Esophagus squamous epithelium (tissue), 5 donors: ENCODE data around the gene UGT1A6. TPM values are rescaled to one million over a fixed set of nuclear protein-coding genes. Genes with fewer than 3 reads are reported as not detected.

Experiments
- DNase-seq: peaks from one replicate; lab custom pipeline; 2025; lab: John Stamatoyannopoulos, UW
- H3K27ac ChIP-seq, 4 donors: fragments of 200-600 bp; sonication (generic); one replicate each; pipeline ENCODE4 v1.5.1; 2016 to 2019; ENCODE audit warnings: mild to moderate bottlenecking in 1 of 4
- H3K27me3 ChIP-seq, 4 donors: fragments of 200-600 bp; sonication (generic); 1 replicate in 3 of 4; 2 replicates in 1 of 4; pipeline versions ENCODE4 v1.5.1 to v1.6.0; 2017 to 2021; ENCODE audit warnings: antibody characterized with exemption in 1 of 4
- H3K36me3 ChIP-seq, 3 donors: fragments of 200-600 bp; sonication (generic); one replicate each; pipeline ENCODE4 v1.5.1; 2016 to 2019
- H3K4me1 ChIP-seq, 3 donors: fragments of 200-600 bp; sonication (generic); one replicate each; pipeline ENCODE4 v1.5.1; 2017 to 2019
- H3K4me3 ChIP-seq, 4 donors: fragments of 200-600 bp; sonication (generic); 1 replicate in 3 of 4; 2 replicates in 1 of 4; pipeline ENCODE4 v1.5.1; 2016 to 2019; ENCODE audit warnings: mild to moderate bottlenecking in 2 of 4, moderate library complexity in 1 of 4
- H3K9me3 ChIP-seq, 3 donors: fragments of 200-600 bp; sonication (generic); one replicate each; pipeline ENCODE4 v1.5.1; 2016 to 2019
- POLR2A ChIP-seq, 4 donors: fragments of 450-650 bp; IDR thresholded peaks; one replicate each; pipeline ENCODE4 v1.6.1; 2017; ENCODE audit warnings: antibody characterized with exemption in 4 of 4, mild to moderate bottlenecking in 4 of 4, moderate library complexity in 3 of 4
- WGBS, 2 donors: methylation state at CpG; one replicate each; pipeline ENCODE4 v1.1.5; 2018; 5-methylcytosine and 5-hydroxymethylcytosine counted together
- intact Hi-C: fragments of 100-400 bp; cut with DNase I; formaldehyde crosslinking; loops from one replicate; pipeline ENCODE4 v1.15.0; 2022
- total RNA-seq, 4 donors: library from RNA; depleted of rRNA; stranded (reverse); fragments of >200 nt; gene quantifications; one replicate each; pipeline ENCODE4 v1.1.0, GENCODE V29; 2016
- TF ChIP-seq, protein P1 (sequence below), 6 experiments: fragments of 450-650 bp in 4 of 6; fragments of 200-600 bp in 2 of 6; sonication (generic) in 2 of 6; IDR thresholded peaks; one replicate each; pipeline ENCODE4 v1.5.1; 2016 to 2019; ENCODE audit warnings: antibody characterized with exemption in 6 of 6, mild to moderate bottlenecking in 4 of 6, moderate library complexity in 4 of 6
- donor health status: DM: yes; HTN: yes; CAD: no.

The UGT1A6 gene
- total RNA-seq, 4 donors from 2014 or later, result 30.8 to 67.1 (median 61.3) TPM

DNA sequence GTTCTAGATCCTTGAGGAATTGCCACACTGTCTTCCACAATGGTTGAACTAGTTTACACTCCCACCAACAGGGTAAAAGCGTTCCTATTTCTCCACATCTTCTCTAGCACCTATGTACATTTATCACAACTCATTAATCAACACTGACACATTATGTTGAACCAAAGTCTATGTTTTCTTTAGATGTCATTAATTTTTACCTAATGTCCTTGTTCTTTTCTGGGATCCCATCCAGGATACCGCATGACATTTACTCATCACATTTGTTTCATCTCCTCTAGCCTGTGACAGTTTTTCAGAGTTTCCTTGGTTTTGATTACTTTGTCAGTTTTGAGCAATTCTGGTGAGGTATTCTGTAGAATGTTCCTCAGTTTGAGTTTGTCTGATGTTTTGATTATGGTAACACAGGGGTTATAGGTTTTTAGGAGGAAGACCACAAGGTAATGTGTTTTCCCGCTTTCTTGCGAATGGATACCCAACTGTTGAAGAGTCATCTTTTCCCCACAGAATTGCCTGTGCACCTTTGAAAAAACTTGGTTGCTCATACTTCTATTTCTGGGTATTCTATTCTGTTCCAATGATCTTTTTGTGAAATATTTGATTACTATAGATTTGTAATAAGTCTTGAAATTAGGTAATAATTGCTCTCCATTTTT lies 24.0 kb upstream of the UGT1A6 start:
- Histone ChIP-seq H3K9me3 (peaks cover 0 to under 1% (median 0%) of the 10 kb centered on the region in 3 donors), H3K36me3 (no peaks in the 10 kb centered on the region), H3K4me3 (no peak overlapping the region), H3K4me1 (no peaks in the 10 kb centered on the region), H3K27ac (no peak overlapping the region), H3K27me3 (no peaks in the 10 kb centered on the region)
- intact Hi-C loops, result no loop called here
- DNase-seq, result no peak
- no peak for TF ChIP-seq POLR2A (IDR thresholded peaks at IDR 0.05)
- TF ChIP-seq, protein P1, sequence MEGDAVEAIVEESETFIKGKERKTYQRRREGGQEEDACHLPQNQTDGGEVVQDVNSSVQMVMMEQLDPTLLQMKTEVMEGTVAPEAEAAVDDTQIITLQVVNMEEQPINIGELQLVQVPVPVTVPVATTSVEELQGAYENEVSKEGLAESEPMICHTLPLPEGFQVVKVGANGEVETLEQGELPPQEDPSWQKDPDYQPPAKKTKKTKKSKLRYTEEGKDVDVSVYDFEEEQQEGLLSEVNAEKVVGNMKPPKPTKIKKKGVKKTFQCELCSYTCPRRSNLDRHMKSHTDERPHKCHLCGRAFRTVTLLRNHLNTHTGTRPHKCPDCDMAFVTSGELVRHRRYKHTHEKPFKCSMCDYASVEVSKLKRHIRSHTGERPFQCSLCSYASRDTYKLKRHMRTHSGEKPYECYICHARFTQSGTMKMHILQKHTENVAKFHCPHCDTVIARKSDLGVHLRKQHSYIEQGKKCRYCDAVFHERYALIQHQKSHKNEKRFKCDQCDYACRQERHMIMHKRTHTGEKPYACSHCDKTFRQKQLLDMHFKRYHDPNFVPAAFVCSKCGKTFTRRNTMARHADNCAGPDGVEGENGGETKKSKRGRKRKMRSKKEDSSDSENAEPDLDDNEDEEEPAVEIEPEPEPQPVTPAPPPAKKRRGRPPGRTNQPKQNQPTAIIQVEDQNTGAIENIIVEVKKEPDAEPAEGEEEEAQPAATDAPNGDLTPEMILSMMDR (IDR thresholded peaks at IDR 0.05), result no peak
- 75 to 82% methylated on average over 4 of the region's 4 CpGs for WGBS, 2 donors

GRCh38 chr2:233671290-233672161 lies 21.2 kb upstream of the UGT1A6 start, which contains the start of gene UGT1A9:
TSS of gene UGT1A9 (plus strand) at chr2:233671898. CDS start at chr2:233671935, 37 bp downstream.
- WGBS, 2 donors, result 81 to 89% methylated on average over 3 to 5 of the region's 5 CpGs
- H3K27me3 ChIP-seq, result no peaks in the 10 kb centered on the region

GRCh38 chr2:233672886-233673285 lies 19.8 kb upstream of the UGT1A6 start:
- no peaks in the 10 kb centered on the region for H3K4me1 ChIP-seq
- 62 to 86% methylated on average over 3 of the region's 3 CpGs for WGBS, 2 donors

More at GRCh38 chr2:233671290-233672161, 21.2 kb upstream of the UGT1A6 start, which contains the start of gene UGT1A9:
- Histone ChIP-seq H3K4me1 (no peaks in the 10 kb centered on the region), H3K9me3 (no peaks in the 10 kb centered on the region), H3K4me3 (no peak within 1 kb of the TSS), H3K27ac (no peak within 1 kb of the TSS), H3K36me3 (no peaks in the 10 kb centered on the region)
- no peak for DNase-seq
- TF ChIP-seq, protein P1 (IDR thresholded peaks at IDR 0.05), result no peak
- TF ChIP-seq POLR2A (IDR thresholded peaks at IDR 0.05), result no peak
- intact Hi-C loops, result no loop called here

GRCh38 chr2:233673896-233674295 lies 18.8 kb upstream of the UGT1A6 start:
- no peak for DNase-seq
- H3K27me3 ChIP-seq, result no peaks in the 10 kb centered on the region
- H3K36me3 ChIP-seq, result no peaks in the 10 kb centered on the region
- no peaks in the 10 kb centered on the region for H3K9me3 ChIP-seq
- intact Hi-C loops, result no loop called here
- no peak overlapping the region for H3K27ac ChIP-seq
- H3K4me3 ChIP-seq, result no peak overlapping the region
- no peaks in the 10 kb centered on the region for H3K4me1 ChIP-seq
- TF ChIP-seq POLR2A (IDR thresholded peaks at IDR 0.05), result no peak
- TF ChIP-seq, protein P1 (IDR thresholded peaks at IDR 0.05), result no peak

More at GRCh38 chr2:233672886-233673285, 19.8 kb upstream of the UGT1A6 start:
- H3K9me3 ChIP-seq, result no peaks in the 10 kb centered on the region
- H3K4me3 ChIP-seq, result no peak overlapping the region
- intact Hi-C loops, result no loop called here
- H3K27me3 ChIP-seq, result no peaks in the 10 kb centered on the region
- H3K27ac ChIP-seq, result no peak overlapping the region
- no peaks in the 10 kb centered on the region for H3K36me3 ChIP-seq
- DNase-seq, result no peak
- TF ChIP-seq, protein P1 (IDR thresholded peaks at IDR 0.05), result no peak
- no peak for TF ChIP-seq POLR2A (IDR thresholded peaks at IDR 0.05)

- peaks cover 0 to 4% (median 3%) of the 10 kb centered on the region in 3 donors for H3K4me1 ChIP-seq
- 73 to 90% methylated on average over 1 of the region's 1 CpG for WGBS, 2 donors
- no peaks in the 10 kb centered on the region for H3K9me3 ChIP-seq
- no peak for TF ChIP-seq POLR2A (IDR thresholded peaks at IDR 0.05)
- TF ChIP-seq, protein P1 (IDR thresholded peaks at IDR 0.05), result no peak
- H3K4me3 ChIP-seq, result no peak overlapping the region
- H3K36me3 ChIP-seq, result no peaks in the 10 kb centered on the region
- intact Hi-C loops, result no loop called here
- H3K27ac ChIP-seq, result no peak overlapping the region
- H3K27me3 ChIP-seq, result no peaks in the 10 kb centered on the region
- DNase-seq, result no peak
Observed at GRCh38 chr2:233674314-233674713, 18.4 kb upstream of the UGT1A6 start.
